ENCODE data around the gene GLP1R. TPM values are rescaled to one million over a fixed set of nuclear protein-coding genes. Genes with fewer than 3 reads are reported as not detected.

The GLP1R gene
- total RNA-seq, 1 experiment from 2014 or later, result not detected

GRCh38 chr6:39061588-39061987 lies 13.0 kb downstream of the GLP1R start:
- RAD21 ChIA-PET (ENCODE audit: low non-redundant PET in 1 of 2, low total read pairs in 2 of 2, uncharacterized antibody in 2 of 2, unreplicated experiment in 2 of 2), result no interaction called here
- Histone ChIP-seq H2AFZ (ENCODE audit: low read depth, low read length, poor library complexity, severe bottlenecking) (no peak overlapping the region), H3K36me3 (ENCODE audit: control insufficient read depth in 1 of 2, insufficient read depth in 2 of 2, low read length in 2 of 2) (no peaks in the 10 kb centered on the region), H3K4me1 (ENCODE audit: control insufficient read depth in 1 of 2, insufficient read depth in 2 of 2, low read length in 2 of 2) (no peaks in the 10 kb centered on the region), H3K27me3 (ENCODE audit: insufficient read depth, low read length) (peaks cover 15% of the 10 kb centered on the region), H3K9me3 (ENCODE audit: control insufficient read depth in 1 of 2, insufficient read depth in 1 of 2, low read depth in 1 of 2, low read length in 2 of 2) (no peaks in the 10 kb centered on the region), H3K4me2 (ENCODE audit: low read length) (no peak overlapping the region), H3K9ac (ENCODE audit: low read length) (no peak overlapping the region), H3K9me2 (ENCODE audit: insufficient read depth) (no peaks in the 10 kb centered on the region), H4K20me1 (ENCODE audit: insufficient read depth) (no peaks in the 10 kb centered on the region), H3K4me3 (replicated peaks in 1 of 2; ENCODE audit: low read depth in 1 of 2, low read length in 2 of 2) (no peak overlapping the region), H3K27ac (ENCODE audit: low read depth, low read length) (no peak overlapping the region), H3K79me2 (ENCODE audit: insufficient read depth, low read length) (no peaks in the 10 kb centered on the region)
- CTCF ChIA-PET, result no interaction called here
- DNase-seq (ENCODE audit: low read depth, low spot score) (no peak), ATAC-seq (no peak)
- TF ChIP-seq CTCF (IDR thresholded peaks at IDR 0.05 in 2 of 3, conservative IDR thresholded peaks at IDR 0.05 in 1 of 3; ENCODE audit: borderline replicate concordance in 1 of 3, insufficient read depth in 1 of 3, low read depth in 2 of 3, low read length in 2 of 3), result no peak
- no peak for TF ChIP-seq EZH2 (IDR thresholded peaks at IDR 0.05)
- POLR2A ChIA-PET, result no interaction called here
- intact Hi-C loops (cut with micrococcal nuclease), result no loop called here
- BruUV-seq (replicated peaks), result no TSS peak

- CTCF ChIA-PET, result no interaction called here
- intact Hi-C loops (cut with micrococcal nuclease), result no loop called here
- Histone ChIP-seq H3K4me3 (replicated peaks in 1 of 2; ENCODE audit: low read depth in 1 of 2, low read length in 2 of 2) (no peak overlapping the region), H3K79me2 (ENCODE audit: insufficient read depth, low read length) (no peaks in the 10 kb centered on the region), H4K20me1 (ENCODE audit: insufficient read depth) (no peaks in the 10 kb centered on the region), H3K4me1 (ENCODE audit: control insufficient read depth in 1 of 2, insufficient read depth in 2 of 2, low read length in 2 of 2) (no peaks in the 10 kb centered on the region), H3K27me3 (ENCODE audit: insufficient read depth, low read length) (peaks cover 15% of the 10 kb centered on the region), H3K9me2 (ENCODE audit: insufficient read depth) (no peaks in the 10 kb centered on the region), H3K27ac (ENCODE audit: low read depth, low read length) (no peak overlapping the region), H2AFZ (ENCODE audit: low read depth, low read length, poor library complexity, severe bottlenecking) (no peak overlapping the region), H3K4me2 (ENCODE audit: low read length) (no peak overlapping the region), H3K9ac (ENCODE audit: low read length) (no peak overlapping the region), H3K9me3 (ENCODE audit: control insufficient read depth in 1 of 2, insufficient read depth in 1 of 2, low read depth in 1 of 2, low read length in 2 of 2) (no peaks in the 10 kb centered on the region), H3K36me3 (ENCODE audit: control insufficient read depth in 1 of 2, insufficient read depth in 2 of 2, low read length in 2 of 2) (no peaks in the 10 kb centered on the region)
- ATAC-seq, result no peak
- RAD21 ChIA-PET (ENCODE audit: low non-redundant PET in 1 of 2, low total read pairs in 2 of 2, uncharacterized antibody in 2 of 2, unreplicated experiment in 2 of 2), result no interaction called here
- POLR2A ChIA-PET, result no interaction called here
- no TSS peak for BruUV-seq (replicated peaks)
- DNase-seq (ENCODE audit: low read depth, low spot score), result no peak
- no peak for TF ChIP-seq FOSL1 (IDR thresholded peaks at IDR 0.05; ENCODE audit: low read depth)
- no peak for TF ChIP-seq YY1 (IDR thresholded peaks at IDR 0.05; ENCODE audit: extremely low read depth, insufficient replicate concordance, low read depth, low read length)
- no peak for TF ChIP-seq POLR2AphosphoS5 (IDR thresholded peaks at IDR 0.05; ENCODE audit: low read depth, low read length)
- TF ChIP-seq SIN3A (IDR thresholded peaks at IDR 0.05; ENCODE audit: low read depth), result no peak
- no peak for TF ChIP-seq CTCF (IDR thresholded peaks at IDR 0.05 in 2 of 3, conservative IDR thresholded peaks at IDR 0.05 in 1 of 3; ENCODE audit: borderline replicate concordance in 1 of 3, insufficient read depth in 1 of 3, low read depth in 2 of 3, low read length in 2 of 3)
- TF ChIP-seq ELF1 (IDR thresholded peaks at IDR 0.05; ENCODE audit: borderline replicate concordance, low read depth), result no peak
- no peak for TF ChIP-seq ZNF274 (IDR thresholded peaks at IDR 0.05; ENCODE audit: low read depth, low read length)
- TF ChIP-seq CBX3 (IDR thresholded peaks at IDR 0.05; ENCODE audit: low read depth), result no peak
- TF ChIP-seq REST (IDR thresholded peaks at IDR 0.05; ENCODE audit: low read depth), result no peak
Observed at GRCh38 chr6:39062014-39062740, 13.6 kb downstream of the GLP1R start.
